GM10847 (cell line): Measurements from ENCODE around the gene RELL2.

Experiments used
- POLR2A ChIP-seq: IDR thresholded peaks from 2 replicates; pipeline ENCODE4 v1.6.1; 2011; ENCODE audit not compliant: insufficient read length; ENCODE audit errors: extremely low read depth

RELL2 gene

GRCh38 chr5:141615991-141616720 is 20.6 kb upstream of the RELL2 start:
- no peak for TF ChIP-seq POLR2A

- TF ChIP-seq POLR2A, result no peak
Observed at GRCh38 chr5:141617128-141617527, 19.7 kb upstream of the RELL2 start.

- TF ChIP-seq POLR2A, result no peak
Observed at GRCh38 chr5:141617682-141618029, 19.1 kb upstream of the RELL2 start.

GRCh38 chr5:141618030-141618803 is 18.6 kb upstream of the RELL2 start:
- no peak for TF ChIP-seq POLR2A

- peak; percentile 82 for TF ChIP-seq POLR2A
Observed at GRCh38 chr5:141618804-141619554, 17.8 kb upstream of the RELL2 start, which contains the start of gene DIAPH1. TSS of gene DIAPH1 (minus strand) at chr5:141619000. CDS start at chr5:141618914, 86 bp downstream.

- no peak for TF ChIP-seq POLR2A
Observed at GRCh38 chr5:141623186-141623585, 13.6 kb upstream of the RELL2 start.

GRCh38 chr5:141623611-141624010 is 13.2 kb upstream of the RELL2 start:
- no peak for TF ChIP-seq POLR2A

- no peak for TF ChIP-seq POLR2A
Observed at GRCh38 chr5:141628175-141628788, 8.5 kb upstream of the RELL2 start.

GRCh38 chr5:141630570-141631140 is 6.1 kb upstream of the RELL2 start:
- no peak for TF ChIP-seq POLR2A

- no peak for TF ChIP-seq POLR2A
Observed at GRCh38 chr5:141632650-141633049, 4.1 kb upstream of the RELL2 start.

- no peak for TF ChIP-seq POLR2A
Observed at GRCh38 chr5:141633871-141634561, 2.8 kb upstream of the RELL2 start.

- TF ChIP-seq POLR2A, result no peak
Observed at GRCh38 chr5:141634720-141635119, 2.1 kb upstream of the RELL2 start.

GRCh38 chr5:141635646-141636045 is 1.2 kb upstream of the RELL2 start:
- no peak for TF ChIP-seq POLR2A

GRCh38 chr5:141636106-141636412 is 738 bp upstream of the RELL2 start:
- TF ChIP-seq POLR2A, result no peak
